RWPE2 (cell line): ENCODE data around the gene EBPL.

ENCODE experiments used
- ATAC-seq: fragments of 200-7000 bp; cut with Tn5 transposase; 3 replicates; pipeline ENCODE4 v1.9.1; 2021; ENCODE audit warnings: low read depth
- DNase-seq: peaks from one replicate; pipeline ENCODE4 v3.0.0-alpha.2; 2020; ENCODE audit warnings: low spot score
- H3K27ac ChIP-seq: fragments of 450-650 bp; 2 replicates; pipeline ENCODE4 v1.5.1; 2017; ENCODE audit warnings: mild to moderate bottlenecking; ENCODE audit not compliant: poor library complexity, severe bottlenecking
- H3K27me3 ChIP-seq: fragments of 250-450 bp; sonication (Bioruptor Pico); 2 replicates; pipeline ENCODE4 v1.5.1; 2021; ENCODE audit warnings: mild to moderate bottlenecking, moderate library complexity; ENCODE audit not compliant: insufficient read depth, poor library complexity, severe bottlenecking
- H3K36me3 ChIP-seq: fragments of 250-450 bp; sonication (Bioruptor Pico); 2 replicates; pipeline ENCODE4 v1.5.1; 2020; ENCODE audit warnings: low read depth, mild to moderate bottlenecking, moderate library complexity
- H3K4me1 ChIP-seq: fragments of 250-450 bp; sonication (Bioruptor Pico); 2 replicates; pipeline ENCODE4 v1.5.1; 2021; ENCODE audit warnings: mild to moderate bottlenecking, moderate library complexity; ENCODE audit not compliant: insufficient read depth, poor library complexity, severe bottlenecking
- H3K4me3 ChIP-seq: fragments of 250-450 bp; sonication (Bioruptor Pico); 2 replicates; pipeline ENCODE4 v1.5.1; 2021; ENCODE audit warnings: mild to moderate bottlenecking, moderate library complexity; ENCODE audit not compliant: severe bottlenecking
- H3K9me3 ChIP-seq: fragments of 250-450 bp; sonication (Bioruptor Pico); 2 replicates; pipeline ENCODE4 v1.5.1; 2021; ENCODE audit warnings: mild to moderate bottlenecking, moderate library complexity; ENCODE audit not compliant: severe bottlenecking
- TF ChIP-seq, protein P1 (sequence below): fragments of 450-650 bp; IDR thresholded peaks from one replicate; pipeline ENCODE4 v1.5.1; 2017; ENCODE audit warnings: mild to moderate bottlenecking, moderate library complexity; ENCODE audit not compliant: poor library complexity, severe bottlenecking

Gene EBPL

GRCh38 chr13:49652355-49653305 lies 38.7 kb downstream of the EBPL start:
- Histone ChIP-seq H3K27me3 (no peaks in the 10 kb centered on the region), H3K4me1 (no peaks in the 10 kb centered on the region), H3K9me3 (no peaks in the 10 kb centered on the region), H3K27ac (no peak overlapping the region), H3K4me3 (no peak overlapping the region), H3K36me3 (no peaks in the 10 kb centered on the region)
- TF ChIP-seq, protein P1, sequence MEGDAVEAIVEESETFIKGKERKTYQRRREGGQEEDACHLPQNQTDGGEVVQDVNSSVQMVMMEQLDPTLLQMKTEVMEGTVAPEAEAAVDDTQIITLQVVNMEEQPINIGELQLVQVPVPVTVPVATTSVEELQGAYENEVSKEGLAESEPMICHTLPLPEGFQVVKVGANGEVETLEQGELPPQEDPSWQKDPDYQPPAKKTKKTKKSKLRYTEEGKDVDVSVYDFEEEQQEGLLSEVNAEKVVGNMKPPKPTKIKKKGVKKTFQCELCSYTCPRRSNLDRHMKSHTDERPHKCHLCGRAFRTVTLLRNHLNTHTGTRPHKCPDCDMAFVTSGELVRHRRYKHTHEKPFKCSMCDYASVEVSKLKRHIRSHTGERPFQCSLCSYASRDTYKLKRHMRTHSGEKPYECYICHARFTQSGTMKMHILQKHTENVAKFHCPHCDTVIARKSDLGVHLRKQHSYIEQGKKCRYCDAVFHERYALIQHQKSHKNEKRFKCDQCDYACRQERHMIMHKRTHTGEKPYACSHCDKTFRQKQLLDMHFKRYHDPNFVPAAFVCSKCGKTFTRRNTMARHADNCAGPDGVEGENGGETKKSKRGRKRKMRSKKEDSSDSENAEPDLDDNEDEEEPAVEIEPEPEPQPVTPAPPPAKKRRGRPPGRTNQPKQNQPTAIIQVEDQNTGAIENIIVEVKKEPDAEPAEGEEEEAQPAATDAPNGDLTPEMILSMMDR: peak; percentile 61
- no peak for DNase-seq
- peak; percentile 81 for ATAC-seq

DNA sequence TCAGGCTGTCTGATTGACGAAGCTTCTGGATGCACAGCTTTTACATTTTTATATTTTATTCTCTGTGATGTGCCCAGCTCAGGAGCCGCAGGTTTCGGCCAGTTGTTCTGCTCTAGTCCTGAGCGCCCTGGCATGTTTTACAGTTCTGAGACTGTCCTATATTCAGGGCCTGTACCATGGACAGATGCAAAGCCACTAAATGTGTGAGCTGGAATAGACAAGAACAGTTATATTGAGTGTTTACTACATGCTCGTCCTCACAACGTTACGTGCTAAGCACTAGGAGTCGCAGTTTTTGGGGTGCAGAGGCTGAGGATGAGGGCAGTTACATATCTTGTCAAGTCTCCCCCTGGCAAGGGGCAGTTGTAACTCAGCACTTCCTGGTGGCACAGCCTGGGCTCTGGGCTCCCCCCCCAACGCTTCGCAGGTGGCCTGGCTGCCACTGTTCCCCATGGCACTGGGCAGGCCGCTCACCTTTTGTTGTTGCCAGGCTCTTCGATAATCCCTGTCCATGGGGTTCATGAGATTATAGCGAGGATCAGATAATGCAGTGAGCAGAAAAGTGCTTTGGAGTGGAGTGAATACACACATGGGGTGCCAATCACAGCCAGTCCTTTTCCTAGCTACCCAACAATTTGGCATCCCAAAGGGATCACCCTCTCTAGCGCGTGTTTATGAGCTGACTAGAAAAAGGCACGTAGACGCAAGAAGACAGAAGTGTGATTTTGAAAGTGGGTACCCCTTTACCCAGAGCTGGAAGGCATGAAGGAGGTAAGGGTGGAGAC lies 39.5 kb downstream of the EBPL start:
- DNase-seq (no peak), ATAC-seq (no peak)
- no peak overlapping the region for H3K27ac ChIP-seq
- H3K4me3 ChIP-seq: no peak overlapping the region
- no peaks in the 10 kb centered on the region for H3K9me3 ChIP-seq
- no peaks in the 10 kb centered on the region for H3K36me3 ChIP-seq
- no peaks in the 10 kb centered on the region for H3K27me3 ChIP-seq
- TF ChIP-seq, protein P1: no peak
- no peaks in the 10 kb centered on the region for H3K4me1 ChIP-seq

DNA sequence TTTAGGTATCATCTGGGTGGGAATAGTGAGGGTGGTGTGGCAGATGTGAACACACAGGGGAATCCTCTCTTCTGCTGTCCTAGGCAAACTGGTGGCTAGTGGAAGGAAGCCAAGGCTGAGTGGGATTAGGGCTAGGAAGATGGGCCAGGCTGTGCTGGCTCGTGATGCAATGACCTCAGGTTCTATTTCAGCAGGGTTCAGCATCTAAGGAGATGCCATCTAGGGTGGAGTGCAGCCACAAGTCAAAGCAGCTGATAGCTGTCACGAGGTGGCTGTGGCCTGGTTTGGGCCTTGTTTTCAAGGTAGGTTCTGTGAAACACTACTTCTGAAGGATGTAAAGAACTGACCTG lies 41.3 kb downstream of the EBPL start:
- no peak overlapping the region for H3K4me3 ChIP-seq
- H3K27ac ChIP-seq: no peak overlapping the region
- H3K36me3 ChIP-seq: no peaks in the 10 kb centered on the region
- TF ChIP-seq, protein P1: no peak
- H3K9me3 ChIP-seq: no peaks in the 10 kb centered on the region
- no peaks in the 10 kb centered on the region for H3K27me3 ChIP-seq
- no peaks in the 10 kb centered on the region for H3K4me1 ChIP-seq
- ATAC-seq (no peak), DNase-seq (no peak)

- Histone ChIP-seq H3K27me3 (no peaks in the 10 kb centered on the region), H3K36me3 (no peaks in the 10 kb centered on the region), H3K27ac (no peak overlapping the region), H3K4me3 (no peak overlapping the region), H3K4me1 (no peaks in the 10 kb centered on the region), H3K9me3 (no peaks in the 10 kb centered on the region)
- peak; percentile 75 for ATAC-seq
- DNase-seq: no peak
- TF ChIP-seq, protein P1: peak; percentile 57
Measured at GRCh38 chr13:49649244-49649962, 41.9 kb downstream of the EBPL start.
